HepG2 (cell line): ENCODE measurements around the gene PCDHA7. TPM values are rescaled to one million over a fixed set of nuclear protein-coding genes. Genes with fewer than 3 reads are reported as not detected.
"Not testable (repeated sequence)": the region's sequence is repeated elsewhere in the genome, so short reads cannot be mapped to it uniquely, and the experiment has no call there.

Experiments used
- ATAC-seq: fragments of 200-7000 bp; cut with Tn5 transposase; 3 replicates; pipeline ENCODE4 v1.9.1; 2020; ENCODE audit warnings: mild to moderate bottlenecking, moderate library complexity
- BruUV-seq: library from RNA; stranded (reverse); fragments of 400-500 nt; replicated peaks from 2 replicates; lab custom pipeline; 2021; lab: Mats Ljungman, UMichigan
- CTCF ChIA-PET: fragments of 300-600 bp; formaldehyde crosslinking; extraction: SDS; loops from one replicate; lab custom pipeline; 2021; ENCODE audit warnings: low total read pairs, inconsistent platforms, low intra/inter-chr PET ratio; lab: Yijun Ruan, JAX
- POLR2A ChIA-PET: fragments of 350-600 bp; sonication (Branson Sonifier 250); formaldehyde crosslinking; loops from one replicate; lab custom pipeline; 2020; ENCODE audit warnings: antibody characterized with exemption, inconsistent platforms; lab: Yijun Ruan, JAX
- DNase-seq: peaks from one replicate; pipeline ENCODE4 v3.0.0-alpha.2; 2015; ENCODE audit warnings: low spot score
- FAIRE-seq: peaks from 3 replicates; lab custom pipeline; 2011; peaks lifted over from hg19 to GRCh38; lab: Jason Lieb, UNC
- H2AFZ ChIP-seq: one replicate; pipeline ENCODE4 v1.6.1; 2011; ENCODE audit warnings: low read length, inconsistent platforms
- H3K27ac ChIP-seq: fragments of 300-600 bp; 3 replicates; pipeline ENCODE4 v1.8.0; 2011; ENCODE audit warnings: mixed run types, mild to moderate bottlenecking, mixed read lengths, low read length, inconsistent platforms; ENCODE audit not compliant: insufficient read depth; ENCODE audit errors: extremely low read length
- H3K27me3 ChIP-seq, 2 experiments: fragments of 200-600 bp in 1 of 2; 2 replicates in 1 of 2; 3 replicates in 1 of 2; pipeline versions ENCODE4 v1.6.0 to v1.8.0; 2011; ENCODE audit warnings: low read length in 2 of 2, mild to moderate bottlenecking in 2 of 2, moderate library complexity in 2 of 2, inconsistent platforms in 1 of 2; ENCODE audit not compliant: insufficient read depth in 2 of 2, control insufficient read depth in 1 of 2
- H3K36me3 ChIP-seq, 2 experiments: fragments of 200-600 bp in 1 of 2; replicated peaks in 1 of 2; 2 replicates in 1 of 2; 3 replicates in 1 of 2; pipeline versions ENCODE4 v1.5.1 to v1.8.0; 2011; ENCODE audit warnings: low read length in 2 of 2, inconsistent platforms in 1 of 2; ENCODE audit not compliant: insufficient read depth in 2 of 2, control insufficient read depth in 1 of 2
- H3K4me1 ChIP-seq: 2 replicates; pipeline ENCODE4 v1.5.1; 2012; ENCODE audit warnings: low read length, inconsistent platforms; ENCODE audit not compliant: insufficient read depth
- H3K4me2 ChIP-seq: 2 replicates; pipeline ENCODE4 v1.6.0; 2011; ENCODE audit warnings: low read depth, low read length, inconsistent platforms
- H3K4me3 ChIP-seq, 3 experiments: fragments of 200-600 bp in 1 of 3; sonication (generic), shearing (Covaris generic) in 1 of 3; replicated peaks in 1 of 3; 2 replicates each; pipeline ENCODE4 v1.5.1; 2011 to 2016; ENCODE audit warnings: low read length in 3 of 3, inconsistent platforms in 2 of 3, low read depth in 2 of 3, mild to moderate bottlenecking in 2 of 3, control low read depth in 1 of 3, mixed read lengths in 1 of 3; ENCODE audit not compliant: insufficient read depth in 1 of 3
- H3K79me2 ChIP-seq: one replicate; pipeline ENCODE4 v1.6.1; 2011; ENCODE audit warnings: low read length, inconsistent platforms; ENCODE audit not compliant: insufficient read depth
- H3K9ac ChIP-seq: 2 replicates; pipeline ENCODE4 v1.6.0; 2011; ENCODE audit warnings: mild to moderate bottlenecking, low read depth, low read length, inconsistent platforms; ENCODE audit not compliant: insufficient read depth
- H3K9me3 ChIP-seq: 2 replicates; pipeline ENCODE4 v1.5.1; 2012; ENCODE audit warnings: mild to moderate bottlenecking, low read length
- H4K20me1 ChIP-seq: 2 replicates; pipeline ENCODE4 v1.6.0; 2011; ENCODE audit warnings: inconsistent platforms, mild to moderate bottlenecking, low read length, moderate library complexity; ENCODE audit not compliant: insufficient read depth
- DNMT1 ChIP-seq: sonication (generic); formaldehyde crosslinking; IDR thresholded peaks from 2 replicates; pipeline ENCODE4 v1.5.1; 2020; ENCODE audit warnings: mild to moderate bottlenecking, missing genetic modification reagents
- FOXA1 ChIP-seq, 2 experiments: fragments of 450-650 bp in 1 of 2; sonication (generic) in 1 of 2; formaldehyde crosslinking in 1 of 2; IDR thresholded peaks; 2 replicates each; pipeline versions ENCODE4 v1.4.0 to v1.6.1; 2016 to 2020; ENCODE audit warnings: missing genetic modification reagents in 1 of 2
- WGBS: methylation state at CpG from one replicate; pipeline ENCODE4 v1.1.6; 2017; ENCODE audit warnings: low lambda C conversion rate; 5-methylcytosine and 5-hydroxymethylcytosine counted together
- in situ Hi-C: cut with HindIII; loops from 2 replicates; pipeline ENCODE4 v1.10.0; 2017; ENCODE audit warnings: low pct_unique_long_range_greater_than_20kb; ENCODE audit not compliant: extremely low pct_ligation_motif_present
- intact Hi-C: fragments of 100-400 bp; cut with micrococcal nuclease; formaldehyde crosslinking; loops from one replicate; pipeline ENCODE4 v1.10.0; 2022; ENCODE audit not compliant: unreplicated experiment
- polyA plus RNA-seq, 8 experiments: library from polyadenylated mRNA; depleted of rRNA in 3 of 8; stranded (reverse) in 7 of 8; unstranded in 1 of 8; fragments of >200 nt; fragmentation: Illumina TruSeq in 4 of 8; extraction: Trizol in 4 of 8; gene quantifications; 2 replicates each; pipeline versions ENCODE4 v1.2.1 to v1.2.3, GENCODE V29; 2011 to 2016; ENCODE audit warnings: low read depth in 4 of 8, missing spikeins in 1 of 8, mixed read lengths in 1 of 8; ENCODE audit not compliant: insufficient read depth in 1 of 8
- total RNA-seq, 5 experiments: library from RNA; depleted of rRNA; stranded (reverse); fragments of >200 nt; fragmentation: Illumina TruSeq; extraction: Trizol; gene quantifications; 2 replicates each; pipeline ENCODE4 v1.2.3, GENCODE V29; 2016; ENCODE audit warnings: low read depth in 1 of 5
- TF ChIP-seq, protein P1 (sequence below): sonication (generic); formaldehyde crosslinking; IDR thresholded peaks from 2 replicates; pipeline ENCODE4 v1.8.0; 2022; ENCODE audit warnings: mild to moderate bottlenecking, missing genetic modification reagents, moderate library complexity

The PCDHA7 gene
- total and polyA plus RNA-seq, 2 of the 13 experiments (the other 11 are each of a cell fraction or from before 2014, with no cell fraction given) = 0.49 to 0.53 TPM

DNA sequence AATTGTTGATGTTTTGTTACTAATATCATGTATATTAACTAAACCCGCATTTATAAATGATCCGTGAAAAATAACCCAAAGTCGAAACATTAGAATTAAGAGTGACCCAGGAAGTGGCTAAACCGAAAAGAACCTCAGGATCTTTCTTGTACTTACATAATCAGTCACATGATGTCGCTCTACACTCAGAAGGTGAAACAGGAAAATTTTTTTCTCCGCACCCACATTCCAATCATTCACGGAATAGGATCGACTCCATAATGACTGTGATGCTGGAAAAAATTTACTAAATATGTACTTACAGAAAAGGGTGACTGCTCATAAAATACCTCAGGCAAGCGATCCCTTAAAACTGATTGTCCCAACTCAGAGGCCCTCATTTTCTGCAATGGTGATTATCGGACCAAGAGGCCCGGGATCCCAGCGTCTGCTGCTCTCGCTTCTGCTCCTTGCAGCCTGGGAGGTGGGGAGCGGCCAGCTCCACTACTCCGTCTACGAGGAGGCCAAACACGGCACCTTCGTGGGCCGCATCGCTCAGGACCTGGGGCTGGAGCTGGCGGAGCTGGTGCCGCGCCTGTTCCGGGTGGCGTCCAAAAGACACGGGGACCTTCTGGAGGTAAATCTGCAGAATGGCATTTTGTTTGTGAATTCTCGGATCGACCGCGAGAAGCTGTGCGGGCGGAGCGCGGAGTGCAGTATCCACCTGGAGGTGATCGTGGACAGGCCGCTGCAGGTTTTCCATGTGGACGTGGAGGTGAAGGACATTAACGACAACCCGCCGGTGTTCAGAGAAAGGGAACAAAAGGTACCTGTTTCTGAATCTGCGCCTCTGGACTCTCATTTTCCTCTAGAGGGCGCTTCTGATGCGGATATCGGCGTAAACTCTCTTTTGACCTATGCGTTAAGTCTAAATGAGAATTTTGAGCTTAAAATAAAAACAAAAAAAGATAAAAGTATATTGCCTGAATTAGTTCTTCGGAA lies 41.3 kb downstream of the PCDHA7 start, which contains the start of gene PCDHA12 (continued):
- TF ChIP-seq, protein P1, sequence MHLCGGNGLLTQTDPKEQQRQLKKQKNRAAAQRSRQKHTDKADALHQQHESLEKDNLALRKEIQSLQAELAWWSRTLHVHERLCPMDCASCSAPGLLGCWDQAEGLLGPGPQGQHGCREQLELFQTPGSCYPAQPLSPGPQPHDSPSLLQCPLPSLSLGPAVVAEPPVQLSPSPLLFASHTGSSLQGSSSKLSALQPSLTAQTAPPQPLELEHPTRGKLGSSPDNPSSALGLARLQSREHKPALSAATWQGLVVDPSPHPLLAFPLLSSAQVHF (CRISPR knock-in tag) = no peak
- TF ChIP-seq FOXA1 (IDR thresholded peaks at IDR 0.05) (no peak), FOXA1 (CRISPR knock-in tag; IDR thresholded peaks at IDR 0.05) (no peak)

DNA sequence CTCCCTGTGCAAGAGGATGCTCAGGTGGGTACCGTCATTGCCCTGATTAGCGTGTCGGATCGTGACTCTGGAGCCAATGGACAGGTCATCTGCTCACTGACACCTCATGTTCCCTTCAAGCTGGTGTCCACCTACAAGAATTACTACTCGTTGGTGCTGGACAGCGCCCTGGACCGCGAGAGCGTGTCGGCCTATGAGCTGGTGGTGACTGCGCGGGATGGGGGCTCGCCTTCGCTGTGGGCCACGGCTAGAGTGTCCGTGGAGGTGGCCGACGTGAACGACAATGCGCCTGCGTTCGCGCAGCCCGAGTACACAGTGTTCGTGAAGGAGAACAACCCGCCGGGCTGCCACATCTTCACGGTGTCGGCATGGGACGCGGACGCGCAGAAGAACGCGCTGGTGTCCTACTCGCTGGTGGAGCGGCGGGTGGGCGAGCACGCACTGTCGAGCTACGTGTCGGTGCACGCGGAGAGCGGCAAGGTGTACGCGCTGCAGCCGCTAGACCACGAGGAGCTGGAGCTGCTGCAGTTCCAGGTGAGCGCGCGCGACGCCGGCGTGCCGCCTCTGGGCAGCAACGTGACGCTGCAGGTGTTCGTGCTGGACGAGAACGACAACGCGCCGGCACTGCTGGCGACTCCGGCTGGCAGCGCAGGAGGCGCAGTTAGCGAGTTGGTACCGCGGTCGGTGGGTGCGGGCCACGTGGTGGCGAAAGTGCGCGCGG lies 42.6 kb downstream of the PCDHA7 start:
- WGBS = 90% methylated on average over 80 of the region's 80 CpGs
- FAIRE-seq, in situ Hi-C loops, H3K36me3 ChIP-seq, POLR2A ChIA-PET, intact Hi-C loops, CTCF ChIA-PET, H3K27me3 ChIP-seq, H3K27ac ChIP-seq, ATAC-seq, H3K9ac ChIP-seq, H3K4me2 ChIP-seq, H3K4me1 ChIP-seq, H3K79me2 ChIP-seq, DNase-seq, H4K20me1 ChIP-seq, H3K4me3 ChIP-seq, H3K9me3 ChIP-seq, H2AFZ ChIP-seq, BruUV-seq: not testable (repeated sequence)
- 0 out of 2 replicates have a peak, but pooled peaks have one; percentile 16 for TF ChIP-seq DNMT1 (CRISPR knock-in tag)
